GM21737 (cell line): Measurements from ENCODE around the gene SLC35E4.

Source experiments
- ATAC-seq: cut with Tn5 transposase; IDR thresholded peaks from one replicate; pipeline ENCODE4 v1.9.1; 2021; ENCODE audit warnings: mild to moderate bottlenecking, moderate library complexity; ENCODE audit not compliant: unreplicated experiment

SLC35E4 gene

DNA sequence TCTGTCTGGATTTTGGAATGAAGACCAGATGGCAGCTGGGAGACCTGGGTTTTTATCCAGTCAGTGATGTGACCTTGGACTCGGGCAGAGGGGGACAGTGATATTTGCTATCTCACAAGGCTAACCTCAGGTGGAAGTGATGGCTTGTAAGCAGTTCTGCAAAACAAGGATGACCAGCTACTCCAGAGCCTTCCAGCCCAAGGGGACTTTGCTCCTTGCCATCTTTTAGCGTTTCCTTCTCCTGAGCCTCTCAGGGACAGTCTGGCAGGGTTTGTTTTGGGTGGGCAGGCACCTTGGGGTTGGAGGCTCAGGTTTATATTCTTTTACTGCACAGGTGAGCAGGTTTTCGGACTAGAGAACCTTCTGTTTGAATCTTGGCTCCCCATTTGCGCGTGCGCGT, 49.6 kb downstream of the SLC35E4 start:
- no peak for ATAC-seq

DNA sequence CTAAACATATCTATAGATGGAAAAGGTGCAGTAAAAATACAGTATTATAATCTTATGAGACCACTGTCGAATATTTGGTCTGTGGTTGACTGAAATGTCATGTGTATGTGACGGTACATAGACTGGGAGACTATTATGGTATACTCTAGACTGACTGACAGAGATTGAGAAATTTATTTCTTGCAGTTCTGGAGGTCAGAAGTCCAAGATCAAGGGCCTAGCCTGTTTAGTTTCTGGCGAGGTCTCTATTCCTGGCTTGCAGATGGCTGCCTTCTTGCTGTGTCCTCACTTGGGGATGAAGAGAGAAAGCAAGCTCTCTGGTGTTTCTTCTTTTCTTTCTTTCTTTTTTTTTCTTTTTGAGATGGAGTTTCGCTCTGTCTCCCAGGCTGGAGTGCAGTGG, 51.8 kb downstream of the SLC35E4 start:
- ATAC-seq: no peak

DNA sequence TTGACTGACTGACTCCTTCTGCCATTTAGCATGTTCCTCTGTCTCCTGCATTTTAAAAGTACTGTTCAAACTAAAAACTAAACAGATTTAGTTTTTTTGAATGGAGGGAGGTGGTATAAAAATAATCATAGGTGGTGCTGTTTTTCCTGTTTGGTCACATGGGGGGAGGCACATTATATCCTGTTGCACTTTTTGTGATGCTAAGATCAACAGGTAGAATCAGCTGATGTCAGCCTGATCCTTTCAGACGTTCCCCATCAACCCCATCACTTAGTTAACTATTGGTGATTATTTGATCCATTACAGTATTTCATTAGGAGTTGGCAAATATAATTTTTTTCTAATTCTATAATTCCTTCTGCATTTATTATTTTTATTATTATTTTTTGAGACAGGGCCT, 54.0 kb downstream of the SLC35E4 start:
- no peak for ATAC-seq

DNA sequence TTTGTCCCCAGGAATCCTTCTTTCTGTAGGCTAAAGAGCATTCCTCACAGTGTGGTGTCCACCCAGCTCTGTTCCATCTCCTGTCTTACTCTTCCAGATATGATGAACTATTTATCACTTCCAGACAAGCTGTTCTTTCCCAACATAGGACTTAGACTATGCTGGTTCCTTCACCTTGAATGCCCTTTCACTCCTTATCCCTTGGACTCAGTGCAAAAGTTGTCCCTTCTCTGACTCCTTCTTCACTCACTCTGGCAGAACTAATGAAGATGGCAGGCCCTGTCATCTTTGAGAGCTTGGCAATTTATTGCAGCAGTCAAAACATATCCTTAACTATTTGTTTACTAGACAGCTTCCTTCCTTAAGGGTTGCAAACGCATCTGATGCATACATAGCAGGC, 55.6 kb downstream of the SLC35E4 start:
- ATAC-seq: no peak

DNA sequence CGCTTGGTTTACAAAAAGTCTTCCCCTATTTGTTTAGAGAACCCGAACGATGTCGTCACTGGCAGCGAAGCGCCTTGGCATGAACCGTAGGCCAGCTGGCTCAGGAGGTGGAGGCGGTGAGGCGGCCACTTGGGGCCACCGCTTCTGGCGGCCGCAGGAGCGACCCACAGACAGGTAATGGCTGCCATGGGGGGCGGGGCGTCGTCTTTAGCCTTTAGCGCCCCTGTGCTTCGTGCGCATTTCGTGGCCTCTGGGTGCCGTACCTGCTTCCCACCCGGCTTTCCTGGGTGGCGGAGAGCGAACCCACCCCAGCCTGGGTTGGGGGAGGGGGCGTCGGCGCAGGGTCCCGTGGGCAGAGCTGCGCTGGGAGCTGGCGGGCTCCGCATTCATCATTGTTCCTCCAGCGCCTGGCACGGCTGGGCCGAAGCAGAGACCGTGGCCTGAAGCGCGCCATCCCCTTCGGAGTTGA, 58.6 kb downstream of the SLC35E4 start:
- no peak for ATAC-seq

DNA sequence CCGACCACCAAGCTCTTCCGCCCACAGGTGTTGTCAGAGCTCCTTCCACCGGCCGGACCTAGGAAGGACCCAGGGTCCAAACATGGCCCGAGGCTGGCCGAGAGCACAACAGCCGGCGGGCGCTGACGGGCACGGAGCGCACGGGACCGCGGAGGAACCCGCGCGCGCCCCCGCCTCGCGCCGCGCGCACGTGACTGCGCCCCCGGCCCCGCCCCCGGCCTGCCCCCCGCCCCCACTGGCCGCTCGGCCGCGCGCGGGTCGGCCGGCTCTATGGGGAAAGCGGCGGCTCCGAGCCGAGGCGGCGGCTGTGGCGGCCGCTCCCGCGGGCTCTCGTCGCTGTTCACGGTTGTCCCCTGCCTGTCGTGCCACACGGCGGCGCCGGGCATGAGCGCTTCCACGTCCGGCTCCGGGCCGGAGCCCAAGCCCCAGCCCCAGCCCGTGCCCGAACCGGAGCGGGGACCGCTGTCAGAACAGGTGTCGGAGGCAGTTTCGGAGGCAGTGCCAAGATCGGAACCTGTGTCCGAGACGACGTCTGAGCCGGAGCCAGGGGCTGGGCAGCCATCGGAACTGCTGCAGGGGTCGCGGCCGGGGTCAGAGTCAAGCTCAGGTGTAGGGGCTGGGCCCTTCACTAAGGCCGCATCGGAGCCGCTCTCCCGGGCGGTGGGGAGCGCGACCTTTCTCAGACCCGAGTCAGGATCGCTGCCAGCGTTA, 59.2 kb downstream of the SLC35E4 start, which contains the start of gene OSBP2:
Gene OSBP2 (plus strand): TSS at position 235 of the 711 bp plus-strand sequence. CDS start 36 bp downstream, at position 271.
- ATAC-seq: no peak

DNA sequence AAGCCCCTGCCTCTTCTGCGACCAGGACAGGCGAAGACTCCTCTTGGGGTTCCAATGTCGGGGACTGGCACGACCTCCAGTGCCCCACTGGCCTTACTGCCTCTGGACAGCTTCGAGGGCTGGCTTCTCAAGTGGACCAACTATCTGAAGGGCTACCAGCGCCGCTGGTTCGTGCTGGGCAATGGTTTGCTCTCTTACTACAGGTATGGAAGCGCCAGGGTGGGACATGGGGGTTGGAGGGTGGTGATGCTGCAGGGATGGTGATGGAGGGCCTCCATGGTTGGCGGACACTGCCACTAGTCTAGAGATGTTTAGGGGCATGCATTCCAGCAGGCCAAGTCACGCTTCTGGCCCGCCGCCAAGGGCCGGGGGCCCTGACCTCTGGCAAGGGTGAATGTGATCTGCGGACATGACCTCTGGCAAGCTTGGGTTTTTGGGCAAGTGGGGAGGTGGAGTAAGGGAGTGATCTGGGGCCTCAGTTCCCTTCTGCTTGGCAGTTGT, 59.8 kb downstream of the SLC35E4 start:
- ATAC-seq: no peak

DNA sequence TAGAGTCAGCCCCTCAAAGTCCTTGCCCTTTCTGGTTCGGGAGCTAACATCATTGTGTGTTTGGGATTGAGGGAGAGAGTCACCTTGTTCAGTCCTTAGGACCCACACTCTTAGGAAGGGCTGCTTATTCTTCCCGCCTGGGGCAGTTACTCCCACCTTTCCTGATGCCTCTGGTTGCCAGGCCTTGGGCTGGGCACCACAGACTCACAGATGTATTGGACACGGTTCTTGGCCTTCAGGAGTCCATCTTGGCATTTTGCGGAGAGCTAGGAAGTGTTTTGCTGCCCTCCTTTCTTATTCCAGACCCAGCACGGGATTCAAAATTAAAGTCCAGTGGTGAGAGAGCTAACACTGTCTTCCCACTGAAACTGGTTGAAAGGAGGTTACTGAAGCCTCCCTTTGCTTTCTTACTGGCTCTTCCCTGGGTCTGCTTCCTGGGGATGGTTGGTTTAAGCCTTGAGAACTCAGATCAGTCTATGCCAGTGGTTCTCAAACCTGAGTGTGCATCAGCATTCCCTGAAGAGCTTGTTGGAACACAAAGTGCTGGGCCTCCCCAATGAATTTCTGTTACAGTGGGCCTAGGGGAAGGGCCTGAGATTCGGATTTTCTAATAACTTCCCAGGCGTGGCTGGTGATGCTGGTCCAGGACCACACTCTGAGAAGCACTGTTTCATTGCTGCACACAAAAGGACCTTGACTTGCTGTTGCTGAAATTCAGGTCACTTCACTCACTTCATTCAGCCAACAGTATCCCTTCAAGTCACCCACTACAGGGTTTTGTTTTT, 60.5 kb downstream of the SLC35E4 start:
- ATAC-seq: no peak
